Measurements from ENCODE around the gene HNRNPA2B1. TPM values are rescaled to one million over a fixed set of nuclear protein-coding genes. Genes with fewer than 3 reads are reported as not detected.
A peak's percentile ranks its signal among the peaks of the same experiment; 100 is the strongest.
"Not testable (repeated sequence)": the region's sequence is repeated elsewhere in the genome, so short reads cannot be mapped to it uniquely, and the experiment has no call there.

HNRNPA2B1 gene
- total RNA-seq, 1 donor from 2014 or later, result 257 TPM

- peak; percentile 79 for DNase-seq
These were observed 2.3 kb downstream of the HNRNPA2B1 start for GRCh38 chr7:26198133-26198780.

- no peak for DNase-seq
These were observed 3.1 kb downstream of the HNRNPA2B1 start for GRCh38 chr7:26197153-26198115.

- no peak for DNase-seq
These were observed 4.5 kb downstream of the HNRNPA2B1 start for GRCh38 chr7:26195867-26196657.

GRCh38 chr7:26195182-26195581, 5.4 kb downstream of the HNRNPA2B1 start:
- no peak for DNase-seq

- DNase-seq, result not testable (repeated sequence)
These were observed 5.8 kb downstream of the HNRNPA2B1 start for GRCh38 chr7:26194764-26195163.

GRCh38 chr7:26193432-26194207, 6.9 kb downstream of the HNRNPA2B1 start:
- DNase-seq, result no peak

GRCh38 chr7:26192485-26193087, 8.0 kb downstream of the HNRNPA2B1 start:
- DNase-seq, result no peak

GRCh38 chr7:26191974-26192479, 8.5 kb downstream of the HNRNPA2B1 start:
- no peak for DNase-seq

GRCh38 chr7:26191233-26191973, 9.1 kb downstream of the HNRNPA2B1 start:
- DNase-seq, result no peak

GRCh38 chr7:26190417-26190869, 10.1 kb downstream of the HNRNPA2B1 start:
- DNase-seq, result no peak

GRCh38 chr7:26189697-26190096, 10.8 kb downstream of the HNRNPA2B1 start:
- no peak for DNase-seq

GRCh38 chr7:26188957-26189541, 11.5 kb downstream of the HNRNPA2B1 start:
- no peak for DNase-seq

- no peak for DNase-seq
These were observed 12.2 kb downstream of the HNRNPA2B1 start for GRCh38 chr7:26188206-26188956.

GRCh38 chr7:26187380-26188205, 13.0 kb downstream of the HNRNPA2B1 start:
- no peak for DNase-seq

GRCh38 chr7:26186364-26187311, 13.9 kb downstream of the HNRNPA2B1 start:
- DNase-seq, result no peak

- DNase-seq, result no peak
These were observed 14.7 kb downstream of the HNRNPA2B1 start for GRCh38 chr7:26185844-26186180.
